ENCODE results near the gene HOXB4. TPM values are rescaled to one million over a fixed set of nuclear protein-coding genes. Genes with fewer than 3 reads are reported as not detected.

The HOXB4 gene
- total RNA-seq, 2 donors from 2014 or later: 0.41 to 1.1 TPM

- intact Hi-C loops (cut with DNase I): no loop called here
- no peak overlapping the region for H3K4me3 ChIP-seq
- no peaks in the 10 kb centered on the region for H3K9me3 ChIP-seq
- no peak overlapping the region for H3K27ac ChIP-seq
- H3K27me3 ChIP-seq (replicated peaks; ENCODE audit: insufficient read depth): peaks cover 24% of the 10 kb centered on the region
- peaks cover 4% of the 10 kb centered on the region for H3K4me1 ChIP-seq (replicated peaks)
- TF ChIP-seq POLR2A (IDR thresholded peaks at IDR 0.05) (no peak), POLR2AphosphoS5 (IDR thresholded peaks at IDR 0.05) (no peak), CTCF (IDR thresholded peaks at IDR 0.05) (no peak)
- WGBS: 50% methylated on average over 2 of the region's 2 CpGs
- no peaks in the 10 kb centered on the region for H3K36me3 ChIP-seq
- DNase-seq (ENCODE audit: low spot score): no peak
Observed at GRCh38 chr17:48588528-48588927, 10.4 kb upstream of the HOXB4 start.

- Histone ChIP-seq H3K27ac (no peak overlapping the region), H3K36me3 (no peaks in the 10 kb centered on the region), H3K4me3 (no peak overlapping the region), H3K9me3 (no peaks in the 10 kb centered on the region), H3K4me1 (replicated peaks) (peaks cover 4% of the 10 kb centered on the region), H3K27me3 (replicated peaks; ENCODE audit: insufficient read depth) (peaks cover 21% of the 10 kb centered on the region)
- 48% methylated on average over 2 of the region's 2 CpGs for WGBS
- no peak for DNase-seq (ENCODE audit: low spot score)
- intact Hi-C loops (cut with DNase I): no loop called here
- TF ChIP-seq CTCF (IDR thresholded peaks at IDR 0.05) (no peak), POLR2A (IDR thresholded peaks at IDR 0.05) (no peak), POLR2AphosphoS5 (IDR thresholded peaks at IDR 0.05) (no peak)
Observed at GRCh38 chr17:48588074-48588415, 9.9 kb upstream of the HOXB4 start.

- Histone ChIP-seq H3K4me3 (no peak overlapping the region), H3K36me3 (no peaks in the 10 kb centered on the region), H3K27ac (no peak overlapping the region), H3K9me3 (no peaks in the 10 kb centered on the region), H3K27me3 (replicated peaks; ENCODE audit: insufficient read depth) (peaks cover 22% of the 10 kb centered on the region), H3K4me1 (replicated peaks) (peaks cover 4% of the 10 kb centered on the region)
- DNase-seq (ENCODE audit: low spot score): no peak
- 58% methylated on average over 5 of the region's 5 CpGs for WGBS
- intact Hi-C loops (cut with DNase I): no loop called here
- TF ChIP-seq POLR2A (IDR thresholded peaks at IDR 0.05): no peak
- TF ChIP-seq POLR2AphosphoS5 (IDR thresholded peaks at IDR 0.05): no peak
- no peak for TF ChIP-seq CTCF (IDR thresholded peaks at IDR 0.05)
Observed at GRCh38 chr17:48587276-48588073, 9.3 kb upstream of the HOXB4 start.

GRCh38 chr17:48586355-48587258, 8.5 kb upstream of the HOXB4 start:
- Histone ChIP-seq H3K27ac (no peak overlapping the region), H3K9me3 (no peaks in the 10 kb centered on the region), H3K36me3 (no peaks in the 10 kb centered on the region), H3K4me3 (no peak overlapping the region), H3K4me1 (replicated peaks) (peaks cover 4% of the 10 kb centered on the region), H3K27me3 (replicated peaks; ENCODE audit: insufficient read depth) (peaks cover 27% of the 10 kb centered on the region)
- intact Hi-C loops (cut with DNase I): no loop called here
- TF ChIP-seq CTCF (IDR thresholded peaks at IDR 0.05) (no peak), POLR2A (IDR thresholded peaks at IDR 0.05) (no peak), POLR2AphosphoS5 (IDR thresholded peaks at IDR 0.05) (no peak)
- DNase-seq (ENCODE audit: low spot score): no peak
- 35% methylated on average over 34 of the region's 34 CpGs for WGBS

Measured in prostate gland (tissue), 2 donors.